OCI-LY7 (cell line): Measurements from ENCODE around the gene DEPDC1B. TPM values are rescaled to one million over a fixed set of nuclear protein-coding genes. Genes with fewer than 3 reads are reported as not detected.
"Not testable (repeated sequence)": the region's sequence is repeated elsewhere in the genome, so short reads cannot be mapped to it uniquely, and the experiment has no call there.

ENCODE experiments used
- BruUV-seq: library from RNA; stranded (reverse); fragments of 400-500 nt; replicated peaks from 2 replicates; lab custom pipeline; 2021; lab: Mats Ljungman, UMichigan
- CTCF ChIA-PET: fragments of 300-600 bp; sonication (Branson Sonifier 250); formaldehyde crosslinking; loops from one replicate; lab custom pipeline; 2022; ENCODE audit warnings: antibody characterized with exemption; ENCODE audit not compliant: unreplicated experiment; lab: Charles Lee
- POLR2A ChIA-PET: fragments of 300-600 bp; sonication (Branson Sonifier 250); formaldehyde crosslinking; loops from one replicate; lab custom pipeline; 2022; ENCODE audit warnings: antibody characterized with exemption; lab: Charles Lee
- DNase-seq: peaks from one replicate; pipeline ENCODE4 v3.0.0-alpha.2; 2015; ENCODE audit warnings: low spot score
- H2AFZ ChIP-seq: fragments of 200-600 bp; sonication (generic), shearing (Covaris generic); 2 replicates; pipeline ENCODE4 v1.6.1; 2014; ENCODE audit warnings: mild to moderate bottlenecking, antibody characterized with exemption, low read length, moderate library complexity
- H3K27ac ChIP-seq: fragments of 200-600 bp; sonication (generic); 2 replicates; pipeline ENCODE4 v1.5.1; 2014; ENCODE audit warnings: mixed run types, low read depth, mild to moderate bottlenecking, moderate library complexity, low read length, inconsistent platforms; ENCODE audit not compliant: poor library complexity, severe bottlenecking
- H3K36me3 ChIP-seq: fragments of 200-600 bp; sonication (generic); 2 replicates; pipeline ENCODE4 v1.6.1; 2014; ENCODE audit warnings: mild to moderate bottlenecking, antibody characterized with exemption, low read length, moderate library complexity, mixed read lengths; ENCODE audit not compliant: insufficient read depth
- H3K4me1 ChIP-seq: fragments of 200-600 bp; sonication (generic); 2 replicates; pipeline ENCODE4 v1.5.1; 2014; ENCODE audit warnings: mild to moderate bottlenecking, low read length; ENCODE audit not compliant: insufficient read depth, poor library complexity, severe bottlenecking
- H3K4me2 ChIP-seq: fragments of 200-600 bp; sonication (generic); 2 replicates; pipeline ENCODE4 v1.6.1; 2014; ENCODE audit warnings: mild to moderate bottlenecking, low read length
- H3K4me3 ChIP-seq: fragments of 200-600 bp; sonication (generic); 2 replicates; pipeline ENCODE4 v1.5.1; 2014; ENCODE audit warnings: mild to moderate bottlenecking, low read depth, low read length; ENCODE audit not compliant: poor library complexity, severe bottlenecking
- H3K79me2 ChIP-seq: fragments of 200-600 bp; sonication (generic); 2 replicates; pipeline ENCODE4 v1.6.1; 2016; ENCODE audit warnings: low read depth, mild to moderate bottlenecking, low read length, moderate library complexity, mixed read lengths; ENCODE audit not compliant: insufficient read depth
- H3K9me2 ChIP-seq: fragments of 200-600 bp; sonication (generic); 2 replicates; pipeline ENCODE4 v1.6.1; 2016; ENCODE audit warnings: mild to moderate bottlenecking, low read length, mixed read lengths; ENCODE audit not compliant: insufficient read depth
- H3K9me3 ChIP-seq: fragments of 200-600 bp; sonication (generic); 2 replicates; pipeline ENCODE4 v1.6.1; 2014; ENCODE audit warnings: mild to moderate bottlenecking, mixed run types, low read length, mixed read lengths
- H4K20me1 ChIP-seq: fragments of 200-600 bp; sonication (generic); 2 replicates; pipeline ENCODE4 v1.6.1; 2014; ENCODE audit warnings: mild to moderate bottlenecking, antibody characterized with exemption, low read length, moderate library complexity, mixed read lengths; ENCODE audit not compliant: insufficient read depth
- EZH2phosphoT487 ChIP-seq: fragments of 200-600 bp; sonication (generic); IDR thresholded peaks from 2 replicates; pipeline ENCODE4 v1.6.1; 2018; ENCODE audit warnings: low read depth, borderline replicate concordance, mild to moderate bottlenecking, mixed run types, antibody characterized with exemption, low read length, moderate library complexity, mixed read lengths
- intact Hi-C: fragments of 100-400 bp; cut with micrococcal nuclease; formaldehyde crosslinking; loops from one replicate; pipeline ENCODE4 v1.10.0; 2022; ENCODE audit not compliant: unreplicated experiment
- total RNA-seq, 2 experiments: library from RNA; depleted of rRNA in 1 of 2; stranded (reverse); fragments of >200 nt in 1 of 2; shearing (Covaris generic) in 1 of 2; gene quantifications; 2 replicates each; pipeline ENCODE4 v1.2.3, GENCODE V29; 2014 to 2022
- TF ChIP-seq, protein P1 (sequence below): fragments of 200-600 bp; sonication (generic); conservative IDR thresholded peaks from 2 replicates; pipeline ENCODE4 v1.5.1; 2014; ENCODE audit warnings: mild to moderate bottlenecking, antibody characterized with exemption, low read length, moderate library complexity, mixed read lengths

Gene DEPDC1B
- total RNA-seq, 2 experiments from 2014 or later, result 43.7 to 47.6 TPM

DNA sequence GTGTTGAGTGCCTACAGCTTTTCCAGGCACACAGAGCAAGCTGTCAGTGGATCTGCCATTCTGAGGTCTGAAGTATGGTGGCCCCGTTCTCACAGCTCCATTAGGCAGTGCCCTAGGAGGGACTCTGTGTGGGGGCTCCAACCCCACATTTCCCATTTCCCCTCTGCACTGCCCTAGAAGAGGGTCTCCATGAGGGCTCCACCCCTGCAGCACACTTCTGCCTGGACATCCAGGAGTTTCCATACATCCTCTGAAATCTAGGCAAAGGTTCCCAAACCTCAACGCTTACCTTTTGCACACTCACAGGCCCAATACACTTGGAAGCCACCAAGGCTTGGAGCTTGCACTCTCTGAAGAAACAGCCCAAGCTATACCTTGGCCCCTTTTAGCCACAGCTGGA, 131.3 kb downstream of the DEPDC1B start:
- peak; percentile 14 for DNase-seq
- ChIA-PET POLR2A (no interaction called here), CTCF (no interaction called here)
- Histone ChIP-seq H3K27ac (no peak overlapping the region), H3K9me3 (peaks cover 10% of the 10 kb centered on the region; the same call in 1 of the 2 replicates), H3K4me2 (no peak overlapping the region), H3K9me2 (no peaks in the 10 kb centered on the region), H3K36me3 (no peaks in the 10 kb centered on the region), H3K4me3 (no peak overlapping the region), H4K20me1 (no peaks in the 10 kb centered on the region), H3K79me2 (no peaks in the 10 kb centered on the region), H3K4me1 (no peaks in the 10 kb centered on the region), H2AFZ (no peak overlapping the region)
- no peak for TF ChIP-seq EZH2phosphoT487
- TF ChIP-seq, protein P1, sequence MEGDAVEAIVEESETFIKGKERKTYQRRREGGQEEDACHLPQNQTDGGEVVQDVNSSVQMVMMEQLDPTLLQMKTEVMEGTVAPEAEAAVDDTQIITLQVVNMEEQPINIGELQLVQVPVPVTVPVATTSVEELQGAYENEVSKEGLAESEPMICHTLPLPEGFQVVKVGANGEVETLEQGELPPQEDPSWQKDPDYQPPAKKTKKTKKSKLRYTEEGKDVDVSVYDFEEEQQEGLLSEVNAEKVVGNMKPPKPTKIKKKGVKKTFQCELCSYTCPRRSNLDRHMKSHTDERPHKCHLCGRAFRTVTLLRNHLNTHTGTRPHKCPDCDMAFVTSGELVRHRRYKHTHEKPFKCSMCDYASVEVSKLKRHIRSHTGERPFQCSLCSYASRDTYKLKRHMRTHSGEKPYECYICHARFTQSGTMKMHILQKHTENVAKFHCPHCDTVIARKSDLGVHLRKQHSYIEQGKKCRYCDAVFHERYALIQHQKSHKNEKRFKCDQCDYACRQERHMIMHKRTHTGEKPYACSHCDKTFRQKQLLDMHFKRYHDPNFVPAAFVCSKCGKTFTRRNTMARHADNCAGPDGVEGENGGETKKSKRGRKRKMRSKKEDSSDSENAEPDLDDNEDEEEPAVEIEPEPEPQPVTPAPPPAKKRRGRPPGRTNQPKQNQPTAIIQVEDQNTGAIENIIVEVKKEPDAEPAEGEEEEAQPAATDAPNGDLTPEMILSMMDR, result no peak
- intact Hi-C loops, result no loop called here
- BruUV-seq, result no TSS peak

DNA sequence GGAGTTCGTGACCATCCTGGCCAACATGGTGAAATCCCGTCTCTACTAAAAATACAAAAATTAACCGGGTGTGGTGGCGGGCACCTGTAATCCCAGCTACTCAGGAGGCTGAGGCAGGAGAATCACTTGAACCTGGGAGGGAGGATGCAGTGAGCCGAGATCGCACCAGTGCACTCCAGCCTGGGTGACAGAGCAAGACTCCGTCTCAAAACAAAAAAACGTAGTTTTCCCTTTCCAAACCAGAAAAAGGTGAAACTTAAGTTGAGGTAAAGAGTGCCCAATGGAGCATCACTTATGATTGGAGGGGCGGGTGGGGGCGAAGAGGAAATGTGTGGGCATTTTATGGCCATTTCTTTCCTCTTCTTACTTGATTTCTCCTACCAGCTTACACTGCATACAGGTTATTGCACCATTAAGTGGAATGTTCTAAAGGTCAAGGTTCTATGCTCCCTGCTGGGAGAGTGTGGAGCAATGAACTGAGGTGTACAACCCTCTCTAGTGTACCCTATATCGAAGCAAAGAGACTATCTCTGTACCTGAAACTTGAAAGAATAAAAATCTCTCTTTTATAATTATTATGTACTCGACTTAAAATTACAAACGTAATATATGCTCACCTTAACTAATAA, 136.2 kb downstream of the DEPDC1B start:
- no peak for DNase-seq
- no peak overlapping the region for H3K4me2 ChIP-seq
- intact Hi-C loops, result no loop called here
- no peak overlapping the region for H2AFZ ChIP-seq
- no peak overlapping the region for H3K4me3 ChIP-seq
- H3K9me2 ChIP-seq, result no peaks in the 10 kb centered on the region
- no peaks in the 10 kb centered on the region for H3K36me3 ChIP-seq
- H3K4me1 ChIP-seq, result no peaks in the 10 kb centered on the region
- POLR2A ChIA-PET, result no interaction called here
- H3K27ac ChIP-seq, result no peak overlapping the region
- H3K79me2 ChIP-seq, result no peaks in the 10 kb centered on the region
- peaks cover 6% of the 10 kb centered on the region; the same call in 1 of the 2 replicates for H3K9me3 ChIP-seq
- no peak for TF ChIP-seq EZH2phosphoT487
- TF ChIP-seq, protein P1, result no peak
- CTCF ChIA-PET, result no interaction called here
- BruUV-seq, result no TSS peak
- H4K20me1 ChIP-seq, result no peaks in the 10 kb centered on the region

DNA sequence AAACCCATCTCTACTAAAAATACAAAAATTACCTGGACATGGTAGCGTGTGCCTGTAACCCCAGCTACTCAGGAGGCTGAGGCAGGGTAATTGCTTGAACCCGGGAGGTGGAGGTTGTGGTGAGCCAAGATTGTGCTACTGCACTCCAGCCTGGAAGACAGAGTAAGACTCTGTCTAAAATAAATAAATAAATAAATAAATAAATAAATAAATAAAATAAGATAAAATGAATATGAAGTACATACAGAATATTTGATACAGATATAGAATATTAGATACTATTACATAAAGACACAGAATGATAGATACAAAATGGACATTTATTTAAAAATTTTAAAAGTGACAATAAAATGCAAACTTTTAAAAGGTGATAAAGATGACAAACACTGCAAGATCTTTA, 146.7 kb downstream of the DEPDC1B start:
- H3K4me3 ChIP-seq, H3K9me2 ChIP-seq, H4K20me1 ChIP-seq, H3K36me3 ChIP-seq, H3K79me2 ChIP-seq, H3K27ac ChIP-seq, H3K9me3 ChIP-seq, H2AFZ ChIP-seq, H3K4me1 ChIP-seq, H3K4me2 ChIP-seq, intact Hi-C loops, CTCF ChIA-PET, BruUV-seq, DNase-seq: not testable (repeated sequence)
- POLR2A ChIA-PET, result interaction anchor here (0.7 kb wide), 1 partner anchor 85 kb away, joined by 3 read pairs; no protein-coding TSS in a partner anchor
